HepG2 (cell line): Measurements from ENCODE around the gene RAB3IP. TPM values are rescaled to one million over a fixed set of nuclear protein-coding genes. Genes with fewer than 3 reads are reported as not detected.
"Not testable (repeated sequence)": the region's sequence is repeated elsewhere in the genome, so short reads cannot be mapped to it uniquely, and the experiment has no call there.

Source experiments
- ATAC-seq: fragments of 200-7000 bp; cut with Tn5 transposase; 3 replicates; pipeline ENCODE4 v1.9.1; 2020; ENCODE audit warnings: mild to moderate bottlenecking, moderate library complexity
- BruUV-seq: library from RNA; stranded (reverse); fragments of 400-500 nt; replicated peaks from 2 replicates; lab custom pipeline; 2021; lab: Mats Ljungman, UMichigan
- CTCF ChIA-PET: fragments of 300-600 bp; formaldehyde crosslinking; extraction: SDS; loops from one replicate; lab custom pipeline; 2021; ENCODE audit warnings: low total read pairs, inconsistent platforms, low intra/inter-chr PET ratio; lab: Yijun Ruan, JAX
- POLR2A ChIA-PET: fragments of 350-600 bp; sonication (Branson Sonifier 250); formaldehyde crosslinking; loops from one replicate; lab custom pipeline; 2020; ENCODE audit warnings: antibody characterized with exemption, inconsistent platforms; lab: Yijun Ruan, JAX
- DNase-seq: peaks from one replicate; pipeline ENCODE4 v3.0.0-alpha.2; 2015; ENCODE audit warnings: low spot score
- FAIRE-seq: peaks from 3 replicates; lab custom pipeline; 2011; peaks lifted over from hg19 to GRCh38; lab: Jason Lieb, UNC
- H2AFZ ChIP-seq: one replicate; pipeline ENCODE4 v1.6.1; 2011; ENCODE audit warnings: low read length, inconsistent platforms
- H3K27ac ChIP-seq: fragments of 300-600 bp; 3 replicates; pipeline ENCODE4 v1.8.0; 2011; ENCODE audit warnings: mixed run types, mild to moderate bottlenecking, mixed read lengths, low read length, inconsistent platforms; ENCODE audit not compliant: insufficient read depth; ENCODE audit errors: extremely low read length
- H3K27me3 ChIP-seq, 2 experiments: fragments of 200-600 bp in 1 of 2; 2 replicates in 1 of 2; 3 replicates in 1 of 2; pipeline versions ENCODE4 v1.6.0 to v1.8.0; 2011; ENCODE audit warnings: low read length in 2 of 2, mild to moderate bottlenecking in 2 of 2, moderate library complexity in 2 of 2, inconsistent platforms in 1 of 2; ENCODE audit not compliant: insufficient read depth in 2 of 2, control insufficient read depth in 1 of 2
- H3K36me3 ChIP-seq, 2 experiments: fragments of 200-600 bp in 1 of 2; replicated peaks in 1 of 2; 2 replicates in 1 of 2; 3 replicates in 1 of 2; pipeline versions ENCODE4 v1.5.1 to v1.8.0; 2011; ENCODE audit warnings: low read length in 2 of 2, inconsistent platforms in 1 of 2; ENCODE audit not compliant: insufficient read depth in 2 of 2, control insufficient read depth in 1 of 2
- H3K4me1 ChIP-seq: 2 replicates; pipeline ENCODE4 v1.5.1; 2012; ENCODE audit warnings: low read length, inconsistent platforms; ENCODE audit not compliant: insufficient read depth
- H3K4me2 ChIP-seq: 2 replicates; pipeline ENCODE4 v1.6.0; 2011; ENCODE audit warnings: low read depth, low read length, inconsistent platforms
- H3K4me3 ChIP-seq, 3 experiments: fragments of 200-600 bp in 1 of 3; sonication (generic), shearing (Covaris generic) in 1 of 3; replicated peaks in 1 of 3; 2 replicates each; pipeline ENCODE4 v1.5.1; 2011 to 2016; ENCODE audit warnings: low read length in 3 of 3, inconsistent platforms in 2 of 3, low read depth in 2 of 3, mild to moderate bottlenecking in 2 of 3, control low read depth in 1 of 3, mixed read lengths in 1 of 3; ENCODE audit not compliant: insufficient read depth in 1 of 3
- H3K79me2 ChIP-seq: one replicate; pipeline ENCODE4 v1.6.1; 2011; ENCODE audit warnings: low read length, inconsistent platforms; ENCODE audit not compliant: insufficient read depth
- H3K9ac ChIP-seq: 2 replicates; pipeline ENCODE4 v1.6.0; 2011; ENCODE audit warnings: mild to moderate bottlenecking, low read depth, low read length, inconsistent platforms; ENCODE audit not compliant: insufficient read depth
- H3K9me3 ChIP-seq: 2 replicates; pipeline ENCODE4 v1.5.1; 2012; ENCODE audit warnings: mild to moderate bottlenecking, low read length
- H4K20me1 ChIP-seq: 2 replicates; pipeline ENCODE4 v1.6.0; 2011; ENCODE audit warnings: inconsistent platforms, mild to moderate bottlenecking, low read length, moderate library complexity; ENCODE audit not compliant: insufficient read depth
- DDIT3 ChIP-seq: sonication (generic); formaldehyde crosslinking; IDR thresholded peaks from 2 replicates; pipeline ENCODE4 v1.4.0; 2020; ENCODE audit warnings: mild to moderate bottlenecking, missing genetic modification reagents
- FOXK1 ChIP-seq: sonication (generic); formaldehyde crosslinking; IDR thresholded peaks from 2 replicates; pipeline ENCODE4 v1.4.0; 2020; ENCODE audit warnings: low read depth, missing genetic modification reagents, borderline replicate concordance
- MBNL3 ChIP-seq: fragments of 250-450 bp; sonication (Bioruptor Pico); conservative IDR thresholded peaks from 2 replicates; pipeline ENCODE4 v1.8.0; 2022; ENCODE audit warnings: mild to moderate bottlenecking, inconsistent platforms
- ZBTB4 ChIP-seq: sonication (generic); formaldehyde crosslinking; IDR thresholded peaks from 2 replicates; pipeline ENCODE4 v1.4.0; 2020; ENCODE audit warnings: missing genetic modification reagents, mild to moderate bottlenecking, borderline replicate concordance
- ZFX ChIP-seq: sonication (generic); formaldehyde crosslinking; IDR thresholded peaks from 2 replicates; pipeline ENCODE4 v1.4.0; 2020; ENCODE audit warnings: mild to moderate bottlenecking, low read depth, missing genetic modification reagents, moderate library complexity
- ZNF451 ChIP-seq: sonication (generic); formaldehyde crosslinking; IDR thresholded peaks from 2 replicates; pipeline ENCODE4 v1.5.0; 2020; ENCODE audit warnings: mild to moderate bottlenecking, missing genetic modification reagents
- WGBS: methylation state at CpG from one replicate; pipeline ENCODE4 v1.1.6; 2017; ENCODE audit warnings: low lambda C conversion rate; 5-methylcytosine and 5-hydroxymethylcytosine counted together
- in situ Hi-C: cut with HindIII; loops from 2 replicates; pipeline ENCODE4 v1.10.0; 2017; ENCODE audit warnings: low pct_unique_long_range_greater_than_20kb; ENCODE audit not compliant: extremely low pct_ligation_motif_present
- intact Hi-C: fragments of 100-400 bp; cut with micrococcal nuclease; formaldehyde crosslinking; loops from one replicate; pipeline ENCODE4 v1.10.0; 2022; ENCODE audit not compliant: unreplicated experiment
- polyA plus RNA-seq, 8 experiments: library from polyadenylated mRNA; depleted of rRNA in 3 of 8; stranded (reverse) in 7 of 8; unstranded in 1 of 8; fragments of >200 nt; fragmentation: Illumina TruSeq in 4 of 8; extraction: Trizol in 4 of 8; gene quantifications; 2 replicates each; pipeline versions ENCODE4 v1.2.1 to v1.2.3, GENCODE V29; 2011 to 2016; ENCODE audit warnings: low read depth in 4 of 8, missing spikeins in 1 of 8, mixed read lengths in 1 of 8; ENCODE audit not compliant: insufficient read depth in 1 of 8
- total RNA-seq, 5 experiments: library from RNA; depleted of rRNA; stranded (reverse); fragments of >200 nt; fragmentation: Illumina TruSeq; extraction: Trizol; gene quantifications; 2 replicates each; pipeline ENCODE4 v1.2.3, GENCODE V29; 2016; ENCODE audit warnings: low read depth in 1 of 5

RAB3IP gene
- total and polyA plus RNA-seq, 2 of the 13 experiments (the other 11 are each of a cell fraction or from before 2014, with no cell fraction given), result 33.6 to 41.1 TPM

GRCh38 chr12:69758105-69758504, 19.4 kb downstream of the RAB3IP start (continued):
- TF ChIP-seq DDIT3 (CRISPR knock-in tag) (no peak), MBNL3 (CRISPR knock-in tag) (no peak), ZNF451 (CRISPR knock-in tag) (no peak), FOXK1 (CRISPR knock-in tag) (no peak), ZFX (CRISPR knock-in tag) (no peak), ZBTB4 (CRISPR knock-in tag) (no peak)
- TF ChIP-seq, all 625 proteins: peak for 0

- intact Hi-C loops, H3K79me2 ChIP-seq, CTCF ChIA-PET, H3K4me1 ChIP-seq, H3K27ac ChIP-seq, FAIRE-seq, H3K9ac ChIP-seq, POLR2A ChIA-PET, H4K20me1 ChIP-seq, H3K4me3 ChIP-seq, H3K9me3 ChIP-seq, in situ Hi-C loops, H2AFZ ChIP-seq, ATAC-seq, H3K27me3 ChIP-seq, DNase-seq, H3K36me3 ChIP-seq, H3K4me2 ChIP-seq, BruUV-seq: not testable (repeated sequence)
- WGBS, result 99% methylated on average over 7 of the region's 39 CpGs
These were observed 20.9 kb downstream of the RAB3IP start for GRCh38 chr12:69759581-69759980.
